HG03060 (cell line): ENCODE results near the gene C1QTNF2.

ENCODE experiments used
- ATAC-seq: cut with Tn5 transposase; IDR thresholded peaks from one replicate; pipeline ENCODE4 v1.9.1; 2021; ENCODE audit warnings: low read depth, moderate number of reproducible peaks; ENCODE audit not compliant: unreplicated experiment

Gene C1QTNF2, protein sequence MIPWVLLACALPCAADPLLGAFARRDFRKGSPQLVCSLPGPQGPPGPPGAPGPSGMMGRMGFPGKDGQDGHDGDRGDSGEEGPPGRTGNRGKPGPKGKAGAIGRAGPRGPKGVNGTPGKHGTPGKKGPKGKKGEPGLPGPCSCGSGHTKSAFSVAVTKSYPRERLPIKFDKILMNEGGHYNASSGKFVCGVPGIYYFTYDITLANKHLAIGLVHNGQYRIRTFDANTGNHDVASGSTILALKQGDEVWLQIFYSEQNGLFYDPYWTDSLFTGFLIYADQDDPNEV

GRCh38 chr5:160369990-160370712 is at the start of gene C1QTNF2:
Gene C1QTNF2, minus strand, starts transcription at chr5:160370626. Its CDS starts 15,615 bp downstream, at chr5:160355011.
- ATAC-seq: no peak

- ATAC-seq: no peak
These were observed 49.8 kb upstream of the C1QTNF2 start for GRCh38 chr5:160420331-160420610.

GRCh38 chr5:160419458-160420330 is 49.3 kb upstream of the C1QTNF2 start:
- ATAC-seq: peak; percentile 24

DNA sequence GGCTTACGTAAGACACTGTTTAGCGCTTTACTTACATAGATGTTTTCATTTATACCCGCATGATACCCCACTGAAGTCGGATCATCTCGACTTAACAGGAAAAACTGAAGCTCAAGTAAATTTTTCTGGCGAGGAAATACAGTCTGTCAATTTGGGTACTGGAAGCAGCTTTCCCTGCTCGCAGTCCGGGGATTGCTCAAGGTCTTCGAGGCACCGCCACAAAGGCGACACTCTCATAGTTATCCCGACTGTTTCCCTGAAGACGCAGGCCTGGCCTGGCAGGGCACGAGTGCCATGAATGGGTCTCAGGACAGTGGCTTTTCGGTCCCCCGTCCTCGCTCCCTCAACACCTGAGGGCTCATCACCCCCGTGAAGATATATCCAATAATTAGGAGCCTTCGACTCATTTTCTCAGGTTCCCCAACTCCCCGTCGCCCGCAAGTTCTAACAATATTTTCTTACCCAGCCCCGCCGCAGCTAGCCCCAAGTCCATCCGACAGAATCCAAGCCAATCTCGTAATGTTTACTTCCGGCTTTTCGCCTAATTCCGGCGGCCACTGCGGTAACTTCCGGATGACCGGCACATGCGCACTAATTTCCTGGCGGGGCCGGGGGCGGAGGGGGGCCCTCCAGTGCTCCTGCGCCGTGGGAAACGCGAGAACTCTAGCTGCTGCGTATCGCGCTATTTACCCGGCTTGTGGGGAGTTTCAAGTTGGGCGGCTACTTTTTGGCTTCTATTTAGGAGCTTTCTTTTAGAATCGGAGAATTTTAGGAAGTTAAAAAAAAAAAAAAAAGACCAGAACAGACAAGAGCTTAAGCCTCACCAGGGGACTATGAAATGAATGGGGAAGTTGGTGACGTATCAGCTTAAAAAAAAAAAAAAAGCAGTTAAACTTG is 48.4 kb upstream of the C1QTNF2 start, which contains the start of gene SLU7:
SLU7 (minus strand) TSS at position 521 of the 897 bp plus-strand sequence. CDS start 3,787 bp downstream, outside the sequence.
- ATAC-seq: peak; percentile 54

- ATAC-seq: peak; percentile 41
These were observed 29.3 kb upstream of the C1QTNF2 start, which contains the start of gene FAM200C for GRCh38 chr5:160399402-160400353. Gene FAM200C, minus strand, starts transcription at chr5:160400054. Its CDS starts 4,564 bp downstream, at chr5:160395490.

DNA sequence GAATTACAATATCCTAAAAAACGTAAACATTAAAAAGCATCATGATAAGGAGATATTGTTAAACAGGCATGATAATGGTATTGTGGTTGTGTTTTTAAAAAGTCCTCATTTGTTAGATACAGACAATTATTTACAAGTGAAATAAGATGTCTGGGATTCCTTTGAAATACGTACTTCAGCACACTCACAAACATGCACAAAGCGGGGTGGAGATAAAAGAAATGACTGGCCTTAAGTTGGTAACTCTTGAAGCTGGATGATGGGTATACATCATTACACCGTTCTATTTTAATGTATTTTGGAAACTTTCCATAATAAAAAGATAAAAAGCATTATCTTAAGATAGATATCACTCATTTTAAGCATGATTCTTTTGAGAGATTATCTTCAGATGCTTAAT is 28.4 kb upstream of the C1QTNF2 start:
- no peak for ATAC-seq

DNA sequence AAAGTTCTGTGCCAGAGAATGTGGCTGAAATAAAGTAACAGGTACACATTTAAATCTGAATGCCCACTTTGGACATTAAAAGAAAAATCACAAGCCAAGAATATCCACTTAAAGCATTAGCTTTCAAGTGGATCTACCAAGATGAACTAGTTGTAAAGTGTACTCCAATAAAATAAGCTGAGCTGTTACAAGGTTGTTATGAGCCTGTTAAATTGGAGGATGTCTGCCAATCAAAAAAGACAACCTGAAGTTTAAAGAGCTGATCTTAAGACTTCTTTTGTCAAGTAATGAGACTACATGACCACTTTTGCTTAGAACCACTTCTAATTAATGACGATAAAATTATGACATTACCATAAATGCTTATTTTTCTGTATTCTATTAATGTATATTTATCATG is 27.1 kb upstream of the C1QTNF2 start:
- no peak for ATAC-seq

GRCh38 chr5:160395111-160395510 is 24.7 kb upstream of the C1QTNF2 start:
- no peak for ATAC-seq

- ATAC-seq: no peak
These were observed 20.6 kb upstream of the C1QTNF2 start for GRCh38 chr5:160390787-160391696.

- ATAC-seq: no peak
These were observed 17.0 kb upstream of the C1QTNF2 start for GRCh38 chr5:160387445-160387844.

- no peak for ATAC-seq
These were observed 15.1 kb upstream of the C1QTNF2 start for GRCh38 chr5:160385496-160385895.

DNA sequence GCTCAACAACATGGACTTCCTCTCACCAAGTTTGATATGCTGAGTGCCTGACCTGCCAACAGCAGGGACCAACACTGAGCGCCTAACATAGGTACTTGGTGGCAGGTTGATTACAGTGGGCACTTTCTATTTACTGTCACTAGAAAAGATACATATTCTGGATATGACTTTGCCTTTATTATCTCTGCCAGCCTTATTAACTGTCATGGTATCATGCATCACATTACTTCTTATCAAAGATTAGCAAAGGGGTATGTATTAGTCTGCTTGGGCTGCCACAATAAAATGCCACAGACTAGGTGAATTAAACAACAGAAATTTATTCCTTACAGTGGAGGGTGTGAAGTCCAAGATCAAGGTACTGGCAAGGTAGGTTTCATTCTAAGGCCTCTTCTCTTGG is 14.3 kb upstream of the C1QTNF2 start:
- ATAC-seq: no peak

DNA sequence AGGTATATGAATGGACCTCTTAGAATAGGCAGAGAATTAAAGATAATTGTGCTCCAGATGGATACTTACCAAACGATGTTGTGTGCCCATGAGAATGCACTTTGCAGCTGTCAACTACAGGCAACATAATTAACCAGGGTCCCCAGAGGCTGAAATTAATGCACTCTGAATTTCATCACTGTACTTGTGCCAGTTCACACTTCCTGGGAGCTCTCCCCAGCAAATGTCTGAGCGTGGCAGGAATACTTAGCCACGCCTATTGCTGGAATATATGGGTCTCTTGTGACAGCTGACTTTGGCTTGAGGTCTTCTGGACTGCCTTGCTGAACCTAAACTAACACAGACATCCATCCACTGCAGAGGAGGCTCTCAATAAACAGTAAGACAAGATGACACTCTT is 11.9 kb upstream of the C1QTNF2 start:
- no peak for ATAC-seq

- no peak for ATAC-seq
These were observed 9.6 kb upstream of the C1QTNF2 start for GRCh38 chr5:160380041-160380440.

GRCh38 chr5:160379511-160379910 is 9.1 kb upstream of the C1QTNF2 start:
- ATAC-seq: no peak

DNA sequence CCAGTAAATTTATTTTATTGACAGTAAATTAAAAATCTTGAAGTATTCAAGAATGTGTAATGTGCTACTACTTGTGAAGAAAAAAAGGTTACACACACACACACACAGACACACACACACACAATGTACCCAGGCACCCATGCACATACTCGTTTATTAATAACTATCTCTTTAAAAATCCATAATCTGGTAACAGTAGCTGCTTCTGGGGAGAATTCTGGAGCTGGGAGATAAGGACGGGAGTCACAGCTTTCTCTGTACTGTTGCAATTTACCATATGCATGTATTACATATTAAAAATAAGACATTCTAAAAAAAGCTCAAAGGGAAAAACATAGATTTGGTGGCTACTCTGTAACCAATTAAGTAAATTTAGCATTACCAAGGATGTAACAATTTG is 7.9 kb upstream of the C1QTNF2 start:
- ATAC-seq: no peak

- no peak for ATAC-seq
These were observed 7.2 kb upstream of the C1QTNF2 start for GRCh38 chr5:160377651-160378050.

DNA sequence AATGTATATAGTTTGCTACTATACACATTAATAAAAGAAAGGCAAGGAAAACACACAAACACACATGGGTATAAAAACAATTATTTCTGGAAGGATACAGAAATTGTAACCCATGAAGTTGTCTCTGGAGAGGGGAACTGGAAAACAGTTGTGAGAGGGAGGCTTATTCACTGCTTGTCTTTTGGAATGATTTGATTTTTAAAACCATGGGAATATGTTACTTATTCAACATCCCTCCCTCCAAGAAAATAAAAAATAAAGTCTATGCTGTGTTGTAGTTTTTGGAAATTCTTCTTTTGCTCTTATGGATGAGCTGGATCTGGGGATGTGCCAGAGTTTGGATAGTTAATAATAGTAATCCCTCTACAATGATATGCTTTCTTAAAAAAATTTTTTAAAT is 6.0 kb upstream of the C1QTNF2 start:
- ATAC-seq: no peak
